ENCODE results near the gene SUSD6. TPM values are rescaled to one million over a fixed set of nuclear protein-coding genes. Genes with fewer than 3 reads are reported as not detected.

Gene SUSD6
- total and polyA plus RNA-seq, 9 of the 15 experiments (the other 6 are each of a cell fraction or from before 2014, with no cell fraction given), result 2.9 to 20.7 (median 5.6) TPM

DNA sequence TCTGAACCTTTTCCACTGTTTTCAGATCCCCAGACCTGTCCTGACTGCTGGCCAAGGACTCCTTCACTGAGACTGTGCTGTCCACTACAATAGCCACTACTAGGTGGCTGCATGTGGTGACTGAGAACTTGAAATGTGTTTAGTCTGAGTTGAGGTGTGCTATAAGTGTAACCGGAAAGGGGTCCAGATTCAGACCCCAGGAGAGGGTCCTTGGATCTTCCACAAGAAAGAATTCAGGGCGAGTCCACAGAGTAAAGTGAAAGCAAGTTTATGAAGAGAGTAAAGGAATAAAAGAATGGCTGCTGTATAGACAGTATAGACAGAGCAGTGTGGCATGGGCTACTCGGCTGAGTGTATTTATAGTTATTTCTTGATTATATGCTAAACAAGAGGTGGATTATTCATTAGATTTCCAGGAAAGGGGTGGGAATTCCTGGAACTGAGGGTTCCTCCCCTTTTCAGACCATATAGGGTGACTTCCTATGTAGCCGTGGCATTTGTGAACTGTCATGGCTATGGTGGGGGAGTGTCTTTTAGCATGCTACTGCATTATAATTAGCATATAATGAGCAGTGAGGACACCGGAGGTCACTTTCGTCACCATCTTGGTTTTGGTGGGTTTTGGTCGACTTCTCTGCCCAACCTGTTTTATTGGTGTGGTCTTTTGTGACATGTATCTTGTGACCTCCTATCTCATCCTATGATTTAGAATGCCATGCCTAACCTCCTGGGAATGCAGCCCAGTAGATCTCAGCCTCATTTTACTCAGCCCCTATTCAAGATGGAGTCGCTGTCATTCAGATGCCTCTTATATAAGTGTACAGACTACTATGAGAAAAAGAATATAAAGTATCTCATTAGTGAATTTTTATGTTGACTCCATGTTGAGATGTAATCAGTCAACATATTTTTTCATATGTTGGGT is 85.5 kb downstream of the SUSD6 start (continued):
- TF ChIP-seq PHF8 (IDR thresholded peaks at IDR 0.05; ENCODE audit: borderline replicate concordance, low read length), result peak; percentile 35; the same call in 1 of the 2 replicates
- 0 out of 2 replicates have a peak, but pooled peaks have one; percentile 43 for TF ChIP-seq ZNF586 (CRISPR knock-in tag; conservative IDR thresholded peaks at IDR 0.05)
- TF ChIP-seq RFX7 (CRISPR knock-in tag; IDR thresholded peaks at IDR 0.05), result no peak
- TF ChIP-seq C11orf30 (IDR thresholded peaks at IDR 0.05; ENCODE audit: low read depth), result 0 out of 2 replicates have a peak, but pooled peaks have one; percentile 22
- TF ChIP-seq ZNF436 (CRISPR knock-in tag; IDR thresholded peaks at IDR 0.05), result no peak
- no peak for TF ChIP-seq ZHX1 (conservative IDR thresholded peaks at IDR 0.05; ENCODE audit: low read length)
- TF ChIP-seq SUPT5H (IDR thresholded peaks at IDR 0.05), result peak; percentile 94
- no peak for TF ChIP-seq CCAR2 (IDR thresholded peaks at IDR 0.05; ENCODE audit: low read depth, low read length)
- TF ChIP-seq ZNF778 (CRISPR knock-in tag; IDR thresholded peaks at IDR 0.05), result no peak
- TF ChIP-seq, protein P1, sequence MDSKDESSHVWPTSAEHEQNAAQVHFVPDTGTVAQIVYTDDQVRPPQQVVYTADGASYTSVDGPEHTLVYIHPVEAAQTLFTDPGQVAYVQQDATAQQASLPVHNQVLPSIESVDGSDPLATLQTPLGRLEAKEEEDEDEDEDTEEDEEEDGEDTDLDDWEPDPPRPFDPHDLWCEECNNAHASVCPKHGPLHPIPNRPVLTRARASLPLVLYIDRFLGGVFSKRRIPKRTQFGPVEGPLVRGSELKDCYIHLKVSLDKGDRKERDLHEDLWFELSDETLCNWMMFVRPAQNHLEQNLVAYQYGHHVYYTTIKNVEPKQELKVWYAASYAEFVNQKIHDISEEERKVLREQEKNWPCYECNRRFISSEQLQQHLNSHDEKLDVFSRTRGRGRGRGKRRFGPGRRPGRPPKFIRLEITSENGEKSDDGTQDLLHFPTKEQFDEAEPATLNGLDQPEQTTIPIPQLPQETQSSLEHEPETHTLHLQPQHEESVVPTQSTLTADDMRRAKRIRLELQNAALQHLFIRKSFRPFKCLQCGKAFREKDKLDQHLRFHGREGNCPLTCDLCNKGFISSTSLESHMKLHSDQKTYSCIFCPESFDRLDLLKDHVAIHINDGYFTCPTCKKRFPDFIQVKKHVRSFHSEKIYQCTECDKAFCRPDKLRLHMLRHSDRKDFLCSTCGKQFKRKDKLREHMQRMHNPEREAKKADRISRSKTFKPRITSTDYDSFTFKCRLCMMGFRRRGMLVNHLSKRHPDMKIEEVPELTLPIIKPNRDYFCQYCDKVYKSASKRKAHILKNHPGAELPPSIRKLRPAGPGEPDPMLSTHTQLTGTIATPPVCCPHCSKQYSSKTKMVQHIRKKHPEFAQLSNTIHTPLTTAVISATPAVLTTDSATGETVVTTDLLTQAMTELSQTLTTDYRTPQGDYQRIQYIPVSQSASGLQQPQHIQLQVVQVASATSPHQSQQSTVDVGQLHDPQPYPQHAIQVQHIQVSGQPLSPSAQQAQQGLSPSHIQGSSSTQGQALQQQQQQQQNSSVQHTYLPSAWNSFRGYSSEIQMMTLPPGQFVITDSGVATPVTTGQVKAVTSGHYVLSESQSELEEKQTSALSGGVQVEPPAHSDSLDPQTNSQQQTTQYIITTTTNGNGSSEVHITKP (IDR thresholded peaks at IDR 0.05; ENCODE audit: partially characterized antibody), result peak; percentile 33
- TF ChIP-seq ZNF232 (CRISPR knock-in tag; IDR thresholded peaks at IDR 0.05), result no peak
- TF ChIP-seq E2F3 (CRISPR knock-in tag; IDR thresholded peaks at IDR 0.05), result no peak
- TF ChIP-seq PCBP1 (IDR thresholded peaks at IDR 0.05; ENCODE audit: low read depth, low read length, poor library complexity, severe bottlenecking), result no peak
- TF ChIP-seq ZNF12 (CRISPR knock-in tag; IDR thresholded peaks at IDR 0.05), result no peak
- no peak for TF ChIP-seq PRPF4 (IDR thresholded peaks at IDR 0.05; ENCODE audit: insufficient read depth, low read depth, low read length, poor library complexity, severe bottlenecking)
- no peak for TF ChIP-seq ZNF655 (CRISPR knock-in tag; IDR thresholded peaks at IDR 0.05)
- TF ChIP-seq RCOR1 (IDR thresholded peaks at IDR 0.05; ENCODE audit: borderline replicate concordance in 1 of 2, low read depth in 2 of 2, low read length in 2 of 2), result no peak
- TF ChIP-seq MYNN (IDR thresholded peaks at IDR 0.05), result no peak
- no peak for TF ChIP-seq MYNN (CRISPR knock-in tag; IDR thresholded peaks at IDR 0.05)
- no peak for TF ChIP-seq MECOM (CRISPR knock-in tag; IDR thresholded peaks at IDR 0.05)
